ENCODE data around the gene CTNNA2.
A peak's percentile ranks its signal among the peaks of the same experiment; 100 is the strongest.
"Not testable (repeated sequence)": the region's sequence is repeated elsewhere in the genome, so short reads cannot be mapped to it uniquely, and the experiment has no call there.

Gene CTNNA2

DNA sequence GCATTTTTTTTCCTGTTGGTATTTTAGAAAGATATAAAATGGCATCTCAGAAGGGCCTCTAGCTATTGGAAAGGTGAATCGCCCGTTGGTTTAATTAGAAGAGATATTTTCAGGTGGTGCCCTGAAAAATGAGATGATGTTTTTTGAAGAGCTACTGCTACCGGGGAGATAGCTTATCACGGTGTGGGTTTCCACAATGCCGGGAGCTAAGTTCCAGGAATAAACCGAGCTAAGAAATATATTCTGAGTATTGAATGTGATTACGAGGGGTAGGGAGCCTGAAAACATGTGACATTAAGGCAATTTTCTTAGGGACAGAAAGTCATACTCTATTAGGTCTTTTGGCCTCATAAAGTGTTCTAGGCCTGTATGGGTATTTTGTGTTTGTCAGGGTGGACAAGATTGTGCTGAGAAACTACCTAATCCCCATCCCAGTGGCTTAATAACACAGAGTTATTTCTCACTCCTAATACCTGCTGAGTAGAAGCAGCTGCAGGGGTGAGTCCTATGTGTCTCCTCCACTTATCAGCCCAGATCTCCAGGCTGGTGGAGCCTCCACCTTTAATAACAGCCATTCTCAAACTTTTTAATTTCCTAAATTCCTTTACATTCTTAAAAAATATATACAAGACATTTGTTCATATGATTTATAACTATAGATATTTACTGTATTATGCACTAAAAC is 641.5 kb downstream of the CTNNA2 start:
- DNase-seq: no peak

DNA sequence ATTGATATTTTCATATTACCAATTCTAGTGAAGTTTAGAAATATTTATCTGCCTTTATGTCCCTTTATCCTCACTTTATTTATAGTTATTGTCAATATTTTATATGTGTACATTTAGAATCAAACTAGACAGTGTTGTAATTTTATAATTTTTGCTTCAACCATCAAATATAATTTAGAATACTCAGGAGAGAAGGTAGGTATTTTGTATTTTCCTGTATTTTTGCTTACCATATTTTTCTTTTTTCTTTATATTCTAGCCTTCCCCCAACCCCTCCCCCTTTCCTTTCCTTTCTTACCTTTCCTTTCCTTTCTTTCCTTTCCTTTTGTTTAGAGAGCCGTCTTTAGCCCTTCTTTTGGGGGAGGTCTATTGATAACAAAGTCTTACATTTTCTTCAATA is 651.5 kb downstream of the CTNNA2 start:
- no peak for DNase-seq

DNA sequence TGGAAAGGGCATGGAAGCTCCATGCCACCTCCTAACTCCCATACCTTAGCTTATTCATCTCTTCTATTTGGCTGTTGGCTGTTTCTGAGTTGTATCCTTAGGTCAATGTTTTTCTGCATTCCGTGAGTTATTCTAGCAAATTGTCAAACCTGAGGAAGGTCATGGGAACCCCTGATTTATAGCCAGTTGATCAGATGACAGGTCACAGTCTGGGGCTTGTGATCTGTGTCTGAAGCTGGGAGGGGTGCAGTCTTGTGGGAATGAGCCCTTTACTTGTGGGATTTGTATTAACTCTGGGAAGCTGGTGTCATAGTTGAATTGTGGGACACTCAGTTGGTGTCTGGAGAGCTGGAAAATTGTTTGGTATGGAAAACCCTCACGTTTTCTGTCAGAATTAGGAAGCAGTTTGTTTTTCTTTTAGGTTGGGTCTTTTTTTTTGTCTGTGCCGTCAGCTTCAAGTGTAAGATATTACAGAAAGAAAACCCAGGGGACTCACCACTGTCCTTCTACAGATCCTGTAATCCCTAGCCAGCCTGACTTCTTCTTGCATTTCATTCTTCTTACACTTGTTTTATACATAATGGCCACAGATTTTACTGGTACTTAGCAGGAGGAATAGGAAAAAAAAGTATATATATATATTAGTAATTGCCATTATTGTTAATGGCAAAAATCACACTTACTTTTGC is 653.8 kb downstream of the CTNNA2 start:
- DNase-seq: no peak

DNA sequence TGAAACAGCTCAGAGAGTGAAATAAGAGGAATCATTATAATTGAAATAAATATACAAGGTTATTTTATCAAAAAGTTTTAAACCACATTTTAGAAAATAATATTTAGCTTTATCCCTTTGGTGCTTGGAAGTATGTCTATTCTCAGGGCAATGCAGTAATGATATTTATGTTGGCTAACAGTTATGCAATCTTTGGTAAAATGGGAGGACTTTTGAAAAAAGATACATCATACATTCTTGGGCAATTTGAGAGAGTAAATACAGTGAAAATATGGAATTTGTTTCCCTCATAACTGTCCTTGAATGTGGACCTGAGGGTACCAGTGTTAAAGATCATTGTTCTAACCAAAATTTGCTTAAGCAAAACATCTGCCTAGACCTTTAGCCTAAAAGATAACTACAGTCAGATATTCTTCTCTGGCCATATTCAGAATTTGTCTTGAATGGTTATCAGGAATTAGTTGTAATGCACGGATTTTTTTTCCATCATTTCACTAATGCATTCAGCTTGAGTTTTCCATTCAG is 654.5 kb downstream of the CTNNA2 start:
- no peak for DNase-seq

DNA sequence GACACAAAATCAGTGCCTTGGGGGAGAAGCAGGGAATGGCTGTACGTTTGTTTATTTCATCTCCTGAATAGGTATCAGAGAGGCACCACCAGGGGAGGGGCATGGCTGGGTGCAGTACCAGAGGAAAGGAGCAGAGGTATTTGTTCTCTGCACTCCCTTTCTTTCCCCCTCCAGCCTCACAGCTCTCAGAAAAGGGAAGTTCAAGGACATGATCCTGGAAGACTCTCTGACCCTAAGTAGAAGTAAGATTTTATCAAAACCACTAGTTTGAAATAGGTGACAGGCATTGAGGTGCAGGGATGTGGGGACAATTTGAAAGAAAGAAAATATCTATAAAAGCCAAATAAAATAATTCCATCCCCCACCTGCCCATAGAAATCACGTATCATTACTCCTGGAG is 655.2 kb downstream of the CTNNA2 start:
- no peak for DNase-seq

DNA sequence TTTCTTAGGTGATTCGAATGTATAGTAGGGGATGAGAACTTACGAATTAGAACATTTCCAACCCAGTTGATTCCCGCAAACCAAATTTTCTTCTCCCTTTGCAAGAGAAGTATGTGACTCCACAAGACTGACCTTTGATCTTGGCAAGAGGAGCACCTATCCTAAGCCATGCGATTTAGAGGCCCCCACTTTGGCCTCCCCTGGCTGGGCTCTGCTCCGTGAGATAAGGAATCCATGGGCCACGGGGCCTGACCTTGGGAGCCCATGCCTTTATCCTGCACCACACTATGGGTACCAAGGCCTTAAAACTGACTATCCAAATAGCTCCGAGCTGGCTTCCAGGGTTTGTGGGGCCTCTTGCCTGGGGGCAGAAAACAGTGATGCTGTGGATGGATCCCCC is 656.0 kb downstream of the CTNNA2 start:
- no peak for DNase-seq

DNA sequence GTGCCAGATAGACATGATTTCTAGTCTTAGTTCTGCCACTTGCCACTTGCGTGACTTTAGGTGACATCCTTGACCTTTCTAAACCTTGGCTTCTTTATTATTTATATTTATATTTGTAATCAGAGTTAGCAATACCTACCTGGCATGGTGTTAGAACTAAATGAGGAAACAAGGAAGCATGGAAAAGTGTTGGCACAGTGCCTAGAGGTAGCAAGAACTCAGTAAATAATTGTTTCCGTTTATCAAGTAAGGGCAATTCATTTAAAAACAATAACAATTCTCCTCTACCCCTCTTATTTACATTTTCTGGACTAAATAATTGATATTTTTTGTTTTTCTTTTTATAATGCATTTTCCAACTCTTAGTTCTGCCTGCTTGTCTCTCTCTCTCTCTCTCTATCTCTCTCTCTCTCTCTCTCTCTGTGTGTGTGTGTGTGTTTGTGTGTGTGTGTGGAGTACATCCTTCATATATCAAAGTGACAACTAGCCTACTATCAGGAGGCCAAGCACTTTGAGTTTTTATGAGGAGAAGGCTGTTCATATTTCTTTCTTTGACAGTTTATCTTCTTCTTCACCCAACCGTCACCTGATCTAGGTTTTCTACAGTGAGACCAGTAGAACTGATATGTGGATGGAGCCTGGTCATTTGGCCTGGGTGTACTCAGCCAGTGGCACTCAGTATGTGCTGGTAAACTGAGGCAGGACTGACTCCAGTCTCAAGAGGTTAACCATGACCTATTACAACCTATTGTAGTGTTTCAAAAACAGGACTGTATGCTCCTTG is 657.2 kb downstream of the CTNNA2 start:
- no peak for DNase-seq

DNA sequence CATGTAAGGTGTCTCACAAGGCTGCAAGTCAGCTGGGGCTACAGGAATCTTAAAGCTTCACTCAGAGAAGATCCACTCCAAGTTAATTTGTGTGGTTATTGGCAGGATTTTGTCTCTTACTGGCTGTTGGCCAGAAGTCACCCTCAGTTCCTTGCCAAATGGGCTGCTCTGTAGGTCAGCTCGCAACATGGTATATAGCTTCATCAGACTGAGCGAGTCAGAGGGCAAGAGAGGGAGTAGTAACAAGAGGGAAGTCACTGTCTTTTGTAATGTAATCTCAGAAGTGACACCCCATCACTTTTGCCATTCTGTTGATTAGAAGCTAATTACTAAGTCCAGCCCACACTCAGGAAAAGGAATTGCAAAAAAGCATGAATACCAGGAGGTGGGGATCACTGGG is 672.2 kb downstream of the CTNNA2 start:
- DNase-seq: no peak

DNA sequence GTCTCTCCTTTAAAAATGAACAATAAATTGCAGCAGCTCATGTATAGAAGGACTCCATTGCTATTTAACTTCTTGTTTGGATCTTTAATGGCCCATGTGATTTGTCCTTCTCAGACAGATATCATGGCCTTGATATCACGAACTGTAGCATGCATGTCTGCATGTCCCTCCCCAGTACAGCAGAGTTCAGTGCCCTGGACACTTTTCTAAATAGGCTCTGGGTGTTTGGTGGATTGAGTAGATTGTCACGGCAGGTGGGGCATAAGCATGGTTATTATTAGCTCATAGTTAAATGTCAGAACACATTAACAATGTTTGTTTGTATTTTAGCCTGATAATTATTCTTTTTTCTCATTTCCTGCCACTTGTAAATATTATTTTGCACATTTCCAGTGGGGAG is 673.4 kb downstream of the CTNNA2 start:
- DNase-seq: no peak

DNA sequence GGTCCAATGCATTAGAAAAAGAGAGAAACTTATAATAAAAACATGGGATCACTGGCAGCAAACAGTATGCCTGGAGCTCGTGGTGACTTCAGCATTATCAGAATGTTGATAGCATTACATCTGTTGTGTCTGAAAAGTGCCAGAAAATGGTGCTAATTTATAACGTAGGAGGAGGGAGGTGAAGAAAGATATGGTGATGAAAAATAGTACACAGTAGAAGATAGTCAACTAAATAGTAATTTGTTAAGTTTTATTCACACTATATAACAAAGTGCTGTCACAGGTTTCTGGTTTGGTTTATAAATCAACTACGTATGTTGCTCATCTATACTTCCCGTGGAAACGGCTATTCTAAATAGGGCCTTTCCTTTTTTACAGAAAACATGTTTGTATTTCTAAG is 674.3 kb downstream of the CTNNA2 start:
- no peak for DNase-seq

DNA sequence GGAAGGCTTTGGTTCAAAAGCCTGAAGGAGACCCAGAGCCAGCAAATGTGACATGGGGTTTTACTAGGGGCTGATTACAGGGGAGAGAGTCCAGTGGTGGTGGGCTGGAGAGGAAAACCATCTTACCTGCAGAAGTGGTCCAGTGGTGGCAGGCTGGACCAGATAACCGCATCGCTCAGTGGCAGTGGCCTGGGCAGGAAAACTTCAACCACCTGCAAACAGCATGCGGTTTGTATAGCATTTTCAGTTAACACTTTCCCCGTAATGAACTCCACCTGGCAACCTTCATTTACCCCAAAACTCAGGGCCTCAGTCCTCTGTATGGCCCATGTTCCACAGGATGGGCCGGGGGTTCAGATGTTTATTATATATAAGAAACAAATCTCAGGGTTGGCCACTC is 677.3 kb downstream of the CTNNA2 start:
- DNase-seq: no peak

DNA sequence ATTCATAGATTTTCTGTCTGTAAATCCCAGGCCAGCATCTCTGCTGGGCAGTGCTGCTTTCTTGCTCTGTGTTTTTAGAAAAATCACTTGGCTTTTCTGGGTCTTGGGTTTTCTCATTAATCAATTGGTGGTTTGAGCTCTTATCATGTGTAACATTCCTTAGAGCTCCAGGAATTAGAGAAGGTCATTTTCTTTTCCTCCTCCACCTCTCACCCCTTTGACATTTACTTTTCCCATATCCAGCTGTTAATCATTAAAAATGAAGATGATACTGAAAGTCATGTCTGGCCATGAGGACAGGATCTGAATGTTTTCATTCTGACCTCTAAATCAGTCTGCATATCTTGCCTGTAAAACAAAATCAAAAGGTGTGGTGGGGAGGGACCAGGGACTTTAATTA is 680.7 kb downstream of the CTNNA2 start:
- no peak for DNase-seq

DNA sequence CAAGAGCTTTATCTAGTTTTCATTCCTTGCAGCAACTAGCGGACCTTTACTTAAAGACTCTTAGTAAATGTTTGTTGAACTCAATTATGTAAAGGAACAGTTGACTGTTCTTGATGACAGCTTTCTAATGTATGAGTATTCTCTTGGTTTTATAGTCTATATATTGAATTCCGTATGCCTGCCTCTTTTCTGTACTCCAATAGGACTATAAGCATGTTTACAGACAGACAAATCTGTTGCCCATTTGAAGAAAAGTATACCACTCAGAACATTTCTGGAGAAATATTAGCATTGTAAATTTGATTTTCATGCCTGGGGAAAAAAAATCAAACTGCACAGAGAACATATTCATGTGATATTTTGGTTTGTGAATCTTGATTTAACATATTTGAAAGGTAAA is 682.2 kb downstream of the CTNNA2 start:
- no peak for DNase-seq

DNA sequence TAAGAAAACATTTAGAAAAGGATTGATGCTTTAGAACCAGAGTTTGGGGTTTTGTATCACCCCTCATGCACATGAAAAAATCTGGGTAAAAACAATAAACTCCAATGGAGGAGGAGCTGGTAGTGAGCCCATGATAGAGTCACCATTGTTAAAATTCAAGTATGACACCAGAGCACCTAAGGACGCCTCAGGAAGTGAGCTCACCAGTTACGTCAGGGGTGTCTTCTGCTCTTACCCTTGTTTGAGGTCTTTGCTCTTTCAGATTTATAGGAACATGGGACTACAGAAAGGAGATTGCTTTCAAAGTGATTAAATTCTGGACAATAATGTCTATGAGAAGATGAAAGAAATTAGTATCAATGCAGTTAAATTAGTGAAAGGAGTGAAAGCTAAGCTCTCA is 685.2 kb downstream of the CTNNA2 start:
- DNase-seq: no peak

DNA sequence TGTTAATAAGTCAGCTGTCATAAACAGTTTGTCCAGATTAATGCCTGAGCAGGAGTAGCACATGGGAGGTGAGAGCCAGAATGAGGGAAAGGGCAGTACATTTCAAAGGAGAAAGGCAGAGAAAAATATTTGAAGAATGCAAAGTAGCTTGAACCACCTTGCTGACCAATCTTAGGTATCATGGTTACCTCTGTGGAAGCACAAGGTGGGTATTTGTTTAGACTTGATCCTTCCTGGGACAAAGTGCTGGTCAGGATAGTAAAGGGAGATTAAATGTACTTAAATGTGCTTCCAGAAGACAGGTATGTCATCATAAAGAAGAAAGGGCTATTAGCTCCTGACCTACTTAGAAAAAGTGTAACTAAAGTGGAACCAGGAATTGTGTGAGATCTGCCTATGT is 686.7 kb downstream of the CTNNA2 start:
- no peak for DNase-seq

DNA sequence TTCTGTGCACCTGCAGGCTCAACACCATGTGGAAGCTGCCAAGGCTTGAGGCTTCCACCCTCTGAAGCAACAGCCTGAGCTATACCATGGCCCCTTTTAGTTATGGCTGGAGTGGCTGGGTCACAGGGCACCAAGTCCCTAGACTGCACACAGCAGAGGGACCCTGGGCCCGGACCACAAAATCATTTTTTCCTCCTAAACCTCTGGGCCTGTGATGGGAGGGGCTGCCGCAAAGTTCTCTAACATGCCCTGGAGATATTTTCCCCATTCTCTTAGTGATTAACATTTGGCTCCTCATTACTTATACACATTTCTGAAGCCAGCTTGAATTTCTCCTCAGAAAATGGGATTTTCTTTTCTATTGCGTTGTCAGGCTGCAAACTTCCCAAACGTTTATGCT is 691.1 kb downstream of the CTNNA2 start:
- DNase-seq: not testable (repeated sequence)

DNA sequence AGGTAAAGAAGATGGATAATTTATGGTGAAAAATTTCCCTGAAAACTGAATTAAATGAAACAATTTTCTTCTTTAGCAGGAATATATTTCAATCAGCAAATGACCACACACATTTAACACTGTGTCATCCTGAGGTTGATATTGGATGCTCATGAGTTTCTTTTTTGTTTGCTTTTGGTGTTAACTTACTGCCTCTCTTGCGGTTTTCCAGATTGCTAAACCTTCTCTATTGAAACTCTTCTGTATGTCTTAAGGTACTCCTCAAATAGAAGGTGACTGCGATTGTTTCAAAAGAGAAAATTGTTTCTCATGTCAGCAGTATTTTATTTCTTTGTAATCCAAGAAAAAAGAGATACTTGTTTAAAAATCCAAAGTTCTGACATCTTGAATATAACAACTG is 692.6 kb downstream of the CTNNA2 start:
- DNase-seq: no peak

DNA sequence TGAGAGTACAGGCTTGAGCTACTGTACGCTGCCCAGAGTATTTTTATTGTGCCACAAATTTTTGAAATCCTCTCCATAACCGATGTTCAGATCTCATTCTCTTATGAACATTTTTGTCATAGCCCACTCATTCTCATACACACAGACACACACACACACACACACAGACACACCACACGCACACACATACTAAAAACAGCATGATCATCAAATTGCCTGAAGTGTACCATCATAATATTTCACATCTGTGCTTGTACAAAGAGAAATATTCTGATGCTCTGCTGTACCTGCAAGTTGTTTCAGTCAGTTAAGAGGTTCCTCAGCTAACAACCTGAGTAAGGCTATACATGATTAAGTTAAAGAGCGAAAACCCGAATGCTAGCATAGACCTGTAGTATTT is 696.6 kb downstream of the CTNNA2 start:
- DNase-seq: no peak

DNA sequence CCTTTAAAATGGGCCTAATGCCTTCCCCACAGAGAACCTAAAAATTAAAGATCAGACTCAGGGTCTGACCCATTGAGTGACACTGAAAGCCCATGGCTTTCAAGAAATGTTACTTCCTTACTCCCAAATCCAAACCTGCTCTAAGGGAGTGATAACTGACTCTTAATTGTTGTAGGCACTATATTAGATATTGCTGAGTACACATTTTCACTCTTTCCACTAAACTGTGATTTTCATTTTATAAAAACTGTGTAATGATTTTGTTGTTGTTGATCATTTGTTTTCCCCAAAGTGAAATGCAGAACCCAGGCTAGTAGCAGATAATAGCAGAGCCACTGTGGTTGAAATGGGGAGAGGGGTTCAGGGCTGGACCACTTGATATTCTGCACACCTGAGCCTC is 704.6 kb downstream of the CTNNA2 start:
- DNase-seq: no peak

DNA sequence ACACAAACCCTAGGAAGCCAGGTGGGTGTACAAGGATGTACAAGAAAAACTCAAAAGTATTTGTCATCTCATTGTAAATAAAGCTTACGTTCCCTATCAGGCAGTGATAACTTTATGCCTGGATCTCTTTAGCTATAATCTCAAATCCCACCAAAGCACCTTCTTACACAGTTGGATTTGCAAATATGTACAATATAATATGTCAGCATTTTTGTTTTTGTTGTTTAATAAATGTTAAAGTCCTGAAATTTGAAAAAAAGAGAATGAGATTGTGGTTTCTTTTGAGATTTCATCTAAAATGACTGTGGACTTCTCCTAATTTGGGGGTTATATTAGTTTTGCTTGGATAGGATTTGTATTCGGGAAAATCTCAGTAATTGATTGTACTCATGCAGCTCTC is 709.8 kb downstream of the CTNNA2 start:
- no peak for DNase-seq

DNA sequence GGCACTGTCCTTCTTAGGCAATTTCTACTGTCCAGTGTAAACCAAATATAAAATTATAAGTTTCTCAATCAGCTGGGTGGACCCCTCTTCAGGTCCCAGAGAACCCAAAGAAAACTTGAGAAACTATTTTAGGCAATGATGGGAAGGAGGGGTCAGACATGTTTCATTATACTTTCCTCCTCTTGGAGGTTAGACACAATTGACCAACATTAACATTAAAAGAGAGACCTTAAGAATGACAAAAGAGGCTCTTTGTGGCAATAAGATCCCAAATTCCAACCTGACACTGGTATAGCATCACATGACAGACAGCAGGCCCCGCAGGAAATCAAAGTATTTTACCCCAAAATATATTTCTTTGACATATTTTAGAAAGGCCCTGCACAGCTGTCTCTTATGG is 718.6 kb downstream of the CTNNA2 start:
- no peak for DNase-seq

DNA sequence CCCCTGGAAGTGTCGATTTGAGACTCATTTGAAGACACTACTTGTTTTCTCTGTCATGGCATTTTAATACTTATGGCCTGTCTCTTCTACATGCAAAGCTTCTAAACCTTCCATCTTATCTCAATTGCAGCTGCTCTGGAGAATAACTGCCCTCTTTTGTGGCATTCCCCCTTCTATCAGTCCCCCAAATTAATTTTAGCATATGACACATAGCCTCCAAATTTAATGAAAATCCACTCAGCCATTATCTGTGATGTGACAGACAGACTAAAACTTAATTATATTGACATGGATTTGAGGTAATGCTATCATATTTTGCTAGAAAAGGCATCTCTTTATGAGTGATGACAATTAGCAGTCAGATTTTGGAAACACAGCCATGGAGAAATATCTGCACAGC is 720.5 kb downstream of the CTNNA2 start:
- DNase-seq: no peak

DNA sequence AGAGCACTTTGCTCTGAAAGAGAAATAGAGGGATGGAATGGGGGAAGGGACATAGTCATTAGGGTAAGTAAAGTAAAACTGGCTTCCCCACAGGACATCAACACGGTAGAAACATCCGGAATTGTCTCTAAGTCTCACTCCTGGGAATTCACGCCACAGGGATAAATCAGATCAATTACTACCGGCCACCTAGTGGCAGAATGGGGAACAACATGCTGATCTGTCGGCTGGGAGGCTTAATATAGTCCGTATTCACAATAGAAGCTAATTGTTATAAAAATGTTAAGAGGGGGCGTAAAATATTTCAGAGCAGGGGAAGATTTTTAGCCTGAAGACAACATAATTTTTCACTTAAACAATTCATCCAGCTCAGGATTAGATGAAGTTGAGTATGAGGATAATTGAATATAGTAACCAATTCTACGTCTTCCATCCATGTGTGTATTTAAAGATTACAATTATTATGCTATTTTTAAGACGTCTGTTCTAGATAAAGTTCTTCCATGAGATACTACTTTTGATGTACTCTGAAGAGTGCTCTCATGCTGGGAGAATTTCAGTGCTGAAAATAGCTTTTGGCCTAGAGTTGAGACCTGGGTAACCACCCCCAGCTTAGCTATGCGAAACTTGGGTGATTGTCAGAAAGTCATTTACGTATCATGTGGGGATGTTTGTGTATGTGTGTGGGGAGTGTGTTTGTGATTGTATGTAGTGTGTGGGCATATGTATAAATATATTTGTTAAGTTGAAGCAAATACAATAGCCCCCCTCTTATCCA is 726.0 kb downstream of the CTNNA2 start:
- peak in 1 of 5 experiments; percentile 0 for DNase-seq

Measured in T-helper 2 cell (primary cell).